CD4-positive, alpha-beta T cell treated with Interleukin-6 for 4 hours (primary cell): ENCODE data around the gene SANBR.
"Not testable (repeated sequence)": the region's sequence is repeated elsewhere in the genome, so short reads cannot be mapped to it uniquely, and the experiment has no call there.

Source experiments
- DNase-seq: peaks from one replicate; pipeline ENCODE4 v3.0.0-alpha.2; 2020; ENCODE audit warnings: mixed read lengths

Gene SANBR

GRCh38 chr2:61065714-61066709 is at the start of gene SANBR:
SANBR (plus strand) TSS chr2:61065871; CDS start chr2:61070351, 4,480 bp downstream.
- peak; percentile 86 for DNase-seq

- no peak for DNase-seq
Observed at GRCh38 chr2:61015976-61016375, 49.7 kb upstream of the SANBR start.

- no peak for DNase-seq
Observed at GRCh38 chr2:61016392-61017002, 49.2 kb upstream of the SANBR start.

- peak; percentile 70 for DNase-seq
Observed at GRCh38 chr2:61017003-61017555, 48.6 kb upstream of the SANBR start.

- DNase-seq, result peak; percentile 63
Observed at GRCh38 chr2:61017556-61018317, 47.9 kb upstream of the SANBR start, which contains the start of the genes PEX13 and PUS10. PEX13 (plus strand) TSS chr2:61017720; CDS start chr2:61017760, 40 bp downstream. PUS10 (minus strand) TSS chr2:61018255; CDS start chr2:61011890, 6,365 bp downstream.

- DNase-seq, result no peak
Observed at GRCh38 chr2:61018318-61018755, 47.3 kb upstream of the SANBR start.

- DNase-seq, result no peak
Observed at GRCh38 chr2:61018798-61019197, 46.9 kb upstream of the SANBR start.

- DNase-seq, result no peak
Observed at GRCh38 chr2:61021228-61021660, 44.4 kb upstream of the SANBR start.

GRCh38 chr2:61023670-61024069 is 42.0 kb upstream of the SANBR start:
- no peak for DNase-seq

- no peak for DNase-seq
Observed at GRCh38 chr2:61029533-61029932, 36.1 kb upstream of the SANBR start.

- not testable (repeated sequence) for DNase-seq
Observed at GRCh38 chr2:61034592-61034991, 31.1 kb upstream of the SANBR start.

- DNase-seq, result not testable (repeated sequence)
Observed at GRCh38 chr2:61036643-61037042, 29.0 kb upstream of the SANBR start.

GRCh38 chr2:61042807-61043206 is 22.9 kb upstream of the SANBR start:
- no peak for DNase-seq

GRCh38 chr2:61044636-61045035 is 21.0 kb upstream of the SANBR start:
- no peak for DNase-seq

- DNase-seq, result no peak
Observed at GRCh38 chr2:61045226-61045625, 20.4 kb upstream of the SANBR start.

GRCh38 chr2:61045999-61046398 is 19.7 kb upstream of the SANBR start:
- no peak for DNase-seq

- no peak for DNase-seq
Observed at GRCh38 chr2:61055557-61055956, 10.1 kb upstream of the SANBR start.

GRCh38 chr2:61057562-61057961 is 8.1 kb upstream of the SANBR start:
- DNase-seq, result no peak

- no peak for DNase-seq
Observed at GRCh38 chr2:61059382-61059781, 6.3 kb upstream of the SANBR start.

- DNase-seq, result no peak
Observed at GRCh38 chr2:61074100-61074499, 8.4 kb downstream of the SANBR start.

- no peak for DNase-seq
Observed at GRCh38 chr2:61085883-61086282, 20.2 kb downstream of the SANBR start.

- DNase-seq, result no peak
Observed at GRCh38 chr2:61089797-61090196, 24.1 kb downstream of the SANBR start.
